H1 (cell line): ENCODE data around the gene TRDN. TPM values are rescaled to one million over a fixed set of nuclear protein-coding genes. Genes with fewer than 3 reads are reported as not detected.

Source experiments
- CTCF ChIA-PET: fragments of 300-600 bp; sonication (Branson Sonifier 250); formaldehyde crosslinking; loops from one replicate; lab custom pipeline; 2021; ENCODE audit not compliant: partially characterized antibody; lab: Charles Lee
- POLR2A ChIA-PET: fragments of 300-600 bp; sonication (Branson Sonifier 250); formaldehyde crosslinking; loops from one replicate; lab custom pipeline; 2021; ENCODE audit warnings: inconsistent platforms; ENCODE audit not compliant: partially characterized antibody; lab: Charles Lee
- DNase-seq, 2 experiments: peaks; one replicate each; pipeline versions ENCODE4 v3.0.0 to v3.0.0-alpha.2; 2010 to 2022; ENCODE audit warnings: low spot score in 2 of 2, low read depth in 1 of 2, mixed read lengths in 1 of 2
- FAIRE-seq: peaks from 2 replicates; lab custom pipeline; 2011; peaks lifted over from hg19 to GRCh38; lab: Jason Lieb, UNC
- H2AFZ ChIP-seq: 2 replicates; pipeline ENCODE4 v1.8.1; 2012; ENCODE audit warnings: low read length, inconsistent platforms
- H2AK5ac ChIP-seq: 2 replicates; pipeline ENCODE4 v1.6.1; 2013; ENCODE audit warnings: low read depth, low read length
- H2BK120ac ChIP-seq: replicated peaks from 2 replicates; pipeline ENCODE3; 2013; ENCODE audit warnings: low read depth, low read length, inconsistent platforms
- H2BK12ac ChIP-seq: 2 replicates; pipeline ENCODE4 v1.6.1; 2013; ENCODE audit warnings: low read depth, low read length
- H2BK15ac ChIP-seq: 2 replicates; pipeline ENCODE4 v1.6.1; 2013; ENCODE audit warnings: low read length
- H2BK20ac ChIP-seq: 2 replicates; pipeline ENCODE4 v1.6.1; 2013; ENCODE audit warnings: low read length
- H2BK5ac ChIP-seq: 2 replicates; pipeline ENCODE4 v1.6.1; 2013; ENCODE audit warnings: low read depth, low read length
- H3K14ac ChIP-seq: 2 replicates; pipeline ENCODE4 v1.6.1; 2013; ENCODE audit warnings: inconsistent platforms; ENCODE audit not compliant: insufficient read length
- H3K18ac ChIP-seq: 2 replicates; pipeline ENCODE4 v1.6.1; 2013; ENCODE audit warnings: low read length; ENCODE audit errors: extremely low read depth
- H3K23ac ChIP-seq: 2 replicates; pipeline ENCODE4 v1.6.1; 2013; ENCODE audit warnings: inconsistent platforms; ENCODE audit not compliant: insufficient read length
- H3K23me2 ChIP-seq: 2 replicates; pipeline ENCODE4 v1.6.1; 2013; ENCODE audit warnings: low read depth, low read length
- H3K27ac ChIP-seq: 2 replicates; pipeline ENCODE4 v1.6.1; 2011; ENCODE audit warnings: low read depth, low read length, inconsistent platforms
- H3K27me3 ChIP-seq, 4 experiments: replicated peaks in 1 of 4; 1 replicate in 1 of 4; 2 replicates in 3 of 4; pipeline versions ENCODE4 v1.6.1 to v1.8.1; 2011 to 2013; ENCODE audit warnings: low read length in 3 of 4, mild to moderate bottlenecking in 3 of 4, inconsistent platforms in 2 of 4, mixed read lengths in 2 of 4, moderate library complexity in 1 of 4; ENCODE audit not compliant: control insufficient read depth in 3 of 4, insufficient read depth in 3 of 4; ENCODE audit errors: extremely low read depth in 1 of 4
- H3K36me3 ChIP-seq, 4 experiments: 2 replicates each; pipeline versions ENCODE4 v1.6.1 to v1.8.1; 2011 to 2013; ENCODE audit warnings: mild to moderate bottlenecking in 4 of 4, low read length in 3 of 4, moderate library complexity in 2 of 4, control low read depth in 1 of 4, inconsistent platforms in 1 of 4; ENCODE audit not compliant: insufficient read depth in 4 of 4, control insufficient read depth in 2 of 4
- H3K4ac ChIP-seq: replicated peaks from 2 replicates; pipeline ENCODE3; 2013; ENCODE audit warnings: low read length, low read depth, mixed read lengths, inconsistent platforms; ENCODE audit not compliant: insufficient read length
- H3K4me1 ChIP-seq, 4 experiments: replicated peaks in 1 of 4; 1 replicate in 1 of 4; 2 replicates in 3 of 4; pipeline versions ENCODE4 v1.6.1 to v1.8.1; 2011 to 2013; ENCODE audit warnings: low read length in 3 of 4, inconsistent platforms in 2 of 4, mixed read lengths in 1 of 4; ENCODE audit not compliant: insufficient read depth in 4 of 4, control insufficient read depth in 3 of 4
- H3K4me2 ChIP-seq, 2 experiments: 2 replicates each; pipeline versions ENCODE4 v1.6.1 to v1.8.1; 2011 to 2013; ENCODE audit warnings: low read depth in 2 of 2, low read length in 2 of 2, control low read depth in 1 of 2, inconsistent platforms in 1 of 2, mild to moderate bottlenecking in 1 of 2; ENCODE audit not compliant: insufficient read depth in 1 of 2
- H3K4me3 ChIP-seq, 4 experiments: fragments of 200-600, 300-600 bp in 1 of 4; sonication (generic), shearing (Covaris generic), sonication (Bioruptor Twin) in 1 of 4; 2 replicates each; pipeline versions ENCODE4 v1.5.1 to v1.8.1; 2011 to 2016; ENCODE audit warnings: low read length in 4 of 4, low read depth in 3 of 4, control low read depth in 2 of 4, inconsistent platforms in 2 of 4, mild to moderate bottlenecking in 2 of 4, mixed read lengths in 1 of 4, moderate library complexity in 1 of 4; ENCODE audit not compliant: insufficient read depth in 2 of 4; ENCODE audit errors: extremely low read depth in 1 of 4
- H3K56ac ChIP-seq: replicated peaks from 2 replicates; pipeline ENCODE3; 2013; ENCODE audit warnings: low read depth, mild to moderate bottlenecking, mixed read lengths, low read length, inconsistent platforms; ENCODE audit not compliant: insufficient read length
- H3K79me1 ChIP-seq: 2 replicates; pipeline ENCODE4 v1.6.1; 2013; ENCODE audit warnings: low read depth, low read length, control low read depth
- H3K79me2 ChIP-seq, 2 experiments: 2 replicates each; pipeline versions ENCODE4 v1.6.1 to v1.8.1; 2012 to 2013; ENCODE audit warnings: low read length in 2 of 2, mild to moderate bottlenecking in 2 of 2, inconsistent platforms in 1 of 2; ENCODE audit not compliant: insufficient read depth in 2 of 2, control insufficient read depth in 1 of 2
- H3K9ac ChIP-seq, 4 experiments: replicated peaks in 1 of 4; 1 replicate in 1 of 4; 2 replicates in 3 of 4; pipeline versions ENCODE4 v1.6.1 to v1.8.1; 2011 to 2013; ENCODE audit warnings: low read depth in 3 of 4, low read length in 3 of 4, control low read depth in 2 of 4, mild to moderate bottlenecking in 2 of 4, moderate library complexity in 2 of 4, inconsistent platforms in 1 of 4; ENCODE audit errors: extremely low read depth in 1 of 4
- H3K9me3 ChIP-seq, 2 experiments: 2 replicates each; pipeline versions ENCODE4 v1.6.1 to v1.8.1; 2012 to 2013; ENCODE audit warnings: mild to moderate bottlenecking in 2 of 2, moderate library complexity in 2 of 2, control low read depth in 1 of 2, inconsistent platforms in 1 of 2, low read depth in 1 of 2, low read length in 1 of 2, mixed read lengths in 1 of 2; ENCODE audit not compliant: insufficient read depth in 2 of 2
- H4K20me1 ChIP-seq, 2 experiments: replicated peaks in 1 of 2; 2 replicates each; pipeline versions ENCODE3 to v1.8.1; 2011 to 2013; ENCODE audit warnings: inconsistent platforms in 2 of 2, low read length in 2 of 2, mild to moderate bottlenecking in 1 of 2; ENCODE audit not compliant: insufficient read depth in 2 of 2, control insufficient read depth in 1 of 2
- H4K5ac ChIP-seq: 2 replicates; pipeline ENCODE4 v1.6.1; 2013; ENCODE audit warnings: low read length, low read depth, mixed read lengths, inconsistent platforms; ENCODE audit not compliant: insufficient read length
- H4K8ac ChIP-seq: 2 replicates; pipeline ENCODE4 v1.8.0; 2013; ENCODE audit warnings: mild to moderate bottlenecking, moderate library complexity, low read length, inconsistent platforms; ENCODE audit not compliant: insufficient read depth; ENCODE audit errors: extremely low read depth
- H4K91ac ChIP-seq: replicated peaks from 2 replicates; pipeline ENCODE3; 2013; ENCODE audit warnings: low read length, mixed read lengths, inconsistent platforms; ENCODE audit not compliant: insufficient read length
- KDM5A ChIP-seq: fragments of 200-600 bp; IDR thresholded peaks from 2 replicates; pipeline ENCODE4 v1.7.1; 2012; ENCODE audit warnings: mild to moderate bottlenecking, low read length, inconsistent platforms, mixed read lengths
- SP4 ChIP-seq: IDR thresholded peaks from 2 replicates; pipeline ENCODE4 v1.6.1; 2012; ENCODE audit warnings: low read length, inconsistent platforms
- WGBS, 2 experiments: shearing (Covaris generic) in 1 of 2; methylation state at CpG; one replicate each; pipeline versions ENCODE4 v1.1.6 to v1.1.7; 2013 to 2015; ENCODE audit warnings: low lambda C conversion rate in 2 of 2, mixed read lengths in 2 of 2, inconsistent platforms in 1 of 2, low coverage in 1 of 2, missing lambda C conversion rate in 1 of 2; ENCODE audit not compliant: insufficient replicate concordance in 2 of 2, insufficient coverage in 1 of 2, insufficient read length in 1 of 2; ENCODE audit errors: extremely low coverage in 1 of 2, missing lambda C conversion rate in 1 of 2; 5-methylcytosine and 5-hydroxymethylcytosine counted together
- polyA plus RNA-seq, 7 experiments: library from polyadenylated mRNA; depleted of rRNA in 3 of 7; stranded (reverse) in 5 of 7; unstranded in 2 of 7; fragments of >200 nt in 5 of 7; fragments of 200-250 nt in 2 of 7; gene quantifications; 1 replicate in 5 of 7; 2 replicates in 1 of 7; 4 replicates in 1 of 7; pipeline versions ENCODE4 v1.2.1 to v1.2.3, GENCODE V29; 2011 to 2013; ENCODE audit warnings: missing spikeins in 2 of 7, mixed read lengths in 2 of 7
- total RNA-seq: library from RNA; stranded (reverse); fragmentation: NEBNext Ultra II Directional; extraction: Animal tissue kit (Norgen Biotek cat#: 25700); gene quantifications from 2 replicates; pipeline ENCODE4 v1.2.1, GENCODE V29; 2021

The TRDN gene
- total and polyA plus RNA-seq, 2 of the 8 experiments (the other 6 are each of a cell fraction or from before 2014, with no cell fraction given): 1.6 to 41.6 TPM

DNA sequence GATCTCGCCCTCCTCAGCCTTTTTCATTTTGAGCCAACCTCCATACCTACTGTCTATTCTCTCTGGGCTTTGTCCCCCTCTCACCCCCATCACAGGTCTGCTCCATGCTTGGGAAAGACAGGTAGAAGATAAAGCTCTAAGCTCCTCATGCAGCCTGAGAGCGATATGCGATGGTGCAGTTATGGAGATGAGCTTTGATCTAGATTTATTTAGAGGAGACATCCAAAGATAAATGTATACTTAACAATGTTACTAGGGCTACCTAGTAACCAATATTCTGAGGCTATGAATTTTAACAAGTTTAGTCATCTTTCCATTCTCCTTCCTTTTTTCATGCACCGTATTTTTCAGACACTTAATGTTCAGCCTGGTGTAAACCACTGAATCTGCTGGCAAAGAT is 95.3 kb downstream of the TRDN start:
- no peak overlapping the region for H2AK5ac ChIP-seq
- WGBS, 2 experiments: 93% methylated on average over 4 of the region's 4 CpGs; no CpG with 5 or more reads in 1 of the 2 experiments
- H2AFZ ChIP-seq: no peak overlapping the region
- no peak overlapping the region for H3K27ac ChIP-seq
- no peaks in the 10 kb centered on the region; the same call in 1 of the 2 replicates for H3K23me2 ChIP-seq
- no peak overlapping the region for H3K4ac ChIP-seq
- no peak overlapping the region for H3K9ac ChIP-seq
- no peak overlapping the region for H2BK120ac ChIP-seq
- no peak overlapping the region for H3K18ac ChIP-seq
- DNase-seq (no peak), FAIRE-seq (no peak)
- CTCF ChIA-PET: interaction anchor here (1.2 kb wide), 1 partner anchor 174 kb away, joined by 3 read pairs; no protein-coding TSS in a partner anchor
- H3K56ac ChIP-seq: no peak overlapping the region
- no peak overlapping the region for H2BK12ac ChIP-seq
- no peak overlapping the region for H4K91ac ChIP-seq
- no peaks in the 10 kb centered on the region for H3K79me2 ChIP-seq
- H3K4me1 ChIP-seq: no peaks in the 10 kb centered on the region
- H2BK20ac ChIP-seq: no peak overlapping the region
- no peaks in the 10 kb centered on the region for H3K27me3 ChIP-seq
- H3K4me2 ChIP-seq: no peak overlapping the region
- H4K8ac ChIP-seq: no peak overlapping the region
- no peaks in the 10 kb centered on the region for H3K9me3 ChIP-seq
- no peaks in the 10 kb centered on the region for H3K79me1 ChIP-seq
- H3K14ac ChIP-seq: no peak overlapping the region
- H3K4me3 ChIP-seq: no peak overlapping the region
- POLR2A ChIA-PET: no interaction called here
- H3K23ac ChIP-seq: no peak overlapping the region
- H2BK5ac ChIP-seq: no peak overlapping the region
- TF ChIP-seq SP4: no peak
- no peak for TF ChIP-seq KDM5A
- H3K36me3 ChIP-seq: peaks cover 0 to under 1% (median 0%) of the 10 kb centered on the region in 4 experiments; a peak in 2 of 8 replicates
- H2BK15ac ChIP-seq: no peak overlapping the region
- H4K5ac ChIP-seq: no peak overlapping the region
- H4K20me1 ChIP-seq: no peaks in the 10 kb centered on the region
